RWPE1 (cell line): ENCODE results near the gene ACP5.
"Not testable (repeated sequence)": the region's sequence is repeated elsewhere in the genome, so short reads cannot be mapped to it uniquely, and the experiment has no call there.

ENCODE experiments used
- CTCF ChIA-PET: fragments of 350-600 bp; sonication (Branson Sonifier 250); formaldehyde crosslinking; extraction: SDS; loops from one replicate; lab custom pipeline; 2021; lab: Yijun Ruan, JAX
- POLR2A ChIA-PET: fragments of 400-600 bp; formaldehyde crosslinking; extraction: SDS; loops from one replicate; lab custom pipeline; 2020; ENCODE audit warnings: antibody characterized with exemption; ENCODE audit not compliant: low non-redundant PET; lab: Yijun Ruan, JAX
- DNase-seq: peaks from one replicate; pipeline ENCODE4 v3.0.0; 2012; ENCODE audit warnings: low spot score
- H3K27ac ChIP-seq: fragments of 450-650 bp; 2 replicates; pipeline ENCODE4 v1.5.1; 2017
- TF ChIP-seq, protein P1 (sequence below): fragments of 450-650 bp; conservative IDR thresholded peaks from 2 replicates; pipeline ENCODE4 v1.5.1; 2017; ENCODE audit warnings: low read depth, mild to moderate bottlenecking

Gene ACP5

DNA sequence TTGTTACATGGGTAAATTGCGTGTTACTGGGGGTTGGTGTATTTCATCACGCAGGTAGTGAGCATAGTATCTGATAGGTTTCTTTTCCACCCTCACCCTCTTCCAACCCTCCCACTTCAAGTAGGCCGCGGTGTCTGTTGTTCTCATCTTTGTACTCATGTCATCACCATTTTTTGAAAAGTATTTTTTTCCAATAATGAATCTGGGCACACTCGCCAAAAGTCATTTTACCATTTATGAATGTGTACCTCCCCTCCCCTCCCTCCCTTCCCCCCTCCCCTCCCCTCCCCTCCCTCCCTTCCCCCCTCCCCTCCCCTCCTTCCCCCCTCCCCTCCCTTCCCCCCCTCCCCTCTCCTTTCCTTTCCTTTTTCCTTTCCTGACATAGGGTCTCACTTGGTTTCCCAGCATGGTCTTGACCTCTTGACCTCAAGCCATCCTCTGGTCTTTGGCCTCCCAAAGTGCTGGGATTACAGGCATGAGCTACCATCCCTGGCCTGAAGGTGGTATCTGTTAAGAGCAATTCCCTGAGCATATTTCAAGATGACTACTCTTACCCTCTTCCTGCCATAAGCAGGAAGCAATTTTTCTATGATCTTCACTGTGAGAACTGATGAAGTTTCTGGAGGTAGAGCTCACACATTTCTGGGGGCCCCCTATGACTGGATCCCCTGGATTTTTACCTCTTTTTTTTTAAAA, 35.5 kb upstream of the ACP5 start:
- TF ChIP-seq, protein P1, sequence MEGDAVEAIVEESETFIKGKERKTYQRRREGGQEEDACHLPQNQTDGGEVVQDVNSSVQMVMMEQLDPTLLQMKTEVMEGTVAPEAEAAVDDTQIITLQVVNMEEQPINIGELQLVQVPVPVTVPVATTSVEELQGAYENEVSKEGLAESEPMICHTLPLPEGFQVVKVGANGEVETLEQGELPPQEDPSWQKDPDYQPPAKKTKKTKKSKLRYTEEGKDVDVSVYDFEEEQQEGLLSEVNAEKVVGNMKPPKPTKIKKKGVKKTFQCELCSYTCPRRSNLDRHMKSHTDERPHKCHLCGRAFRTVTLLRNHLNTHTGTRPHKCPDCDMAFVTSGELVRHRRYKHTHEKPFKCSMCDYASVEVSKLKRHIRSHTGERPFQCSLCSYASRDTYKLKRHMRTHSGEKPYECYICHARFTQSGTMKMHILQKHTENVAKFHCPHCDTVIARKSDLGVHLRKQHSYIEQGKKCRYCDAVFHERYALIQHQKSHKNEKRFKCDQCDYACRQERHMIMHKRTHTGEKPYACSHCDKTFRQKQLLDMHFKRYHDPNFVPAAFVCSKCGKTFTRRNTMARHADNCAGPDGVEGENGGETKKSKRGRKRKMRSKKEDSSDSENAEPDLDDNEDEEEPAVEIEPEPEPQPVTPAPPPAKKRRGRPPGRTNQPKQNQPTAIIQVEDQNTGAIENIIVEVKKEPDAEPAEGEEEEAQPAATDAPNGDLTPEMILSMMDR = no peak
- no peak for DNase-seq
- ChIA-PET CTCF (no interaction called here), POLR2A (no interaction called here)
- no peak overlapping the region for H3K27ac ChIP-seq

GRCh38 chr19:11611730-11612129, 34.3 kb upstream of the ACP5 start:
- TF ChIP-seq, protein P1 = no peak
- no peak for DNase-seq
- POLR2A ChIA-PET = no interaction called here
- H3K27ac ChIP-seq = no peak overlapping the region
- CTCF ChIA-PET = no interaction called here

DNA sequence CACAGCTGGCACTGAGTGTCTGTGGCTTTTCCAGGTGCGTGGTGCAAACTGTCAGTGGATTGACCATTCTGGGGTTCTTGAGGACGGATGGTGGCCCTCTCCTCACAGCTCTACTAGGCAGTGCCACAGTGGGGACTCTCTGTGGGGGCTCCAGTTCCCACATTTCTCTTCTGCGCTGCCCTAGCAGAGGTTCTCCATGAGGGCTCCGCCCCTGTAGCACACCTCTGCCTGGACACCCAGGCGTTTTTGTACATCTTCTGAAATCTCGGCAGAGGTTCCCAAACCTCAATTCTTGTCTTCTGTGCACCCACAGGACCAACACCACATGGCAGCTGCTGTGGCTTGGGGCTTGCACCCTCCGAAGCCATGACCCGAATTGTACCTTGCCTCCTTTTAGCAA, 29.0 kb upstream of the ACP5 start:
- ChIA-PET CTCF (no interaction called here), POLR2A (no interaction called here)
- DNase-seq = no peak
- TF ChIP-seq, protein P1 = no peak
- 0 out of 2 replicates have a peak overlapping the region, but pooled peaks have one; percentile 12 for H3K27ac ChIP-seq

- CTCF ChIA-PET = interaction anchor here (0.5 to 0.7 kb wide), 3 partner anchors 40 to 1346 kb away, joined by 3 to 7 read pairs (median 3); no protein-coding TSS in a partner anchor
- POLR2A ChIA-PET, DNase-seq: not testable (repeated sequence)
- 0 out of 2 replicates have a peak overlapping the region, but pooled peaks have one; percentile 20 for H3K27ac ChIP-seq
Measured at GRCh38 chr19:11599704-11600103, 22.3 kb upstream of the ACP5 start.

DNA sequence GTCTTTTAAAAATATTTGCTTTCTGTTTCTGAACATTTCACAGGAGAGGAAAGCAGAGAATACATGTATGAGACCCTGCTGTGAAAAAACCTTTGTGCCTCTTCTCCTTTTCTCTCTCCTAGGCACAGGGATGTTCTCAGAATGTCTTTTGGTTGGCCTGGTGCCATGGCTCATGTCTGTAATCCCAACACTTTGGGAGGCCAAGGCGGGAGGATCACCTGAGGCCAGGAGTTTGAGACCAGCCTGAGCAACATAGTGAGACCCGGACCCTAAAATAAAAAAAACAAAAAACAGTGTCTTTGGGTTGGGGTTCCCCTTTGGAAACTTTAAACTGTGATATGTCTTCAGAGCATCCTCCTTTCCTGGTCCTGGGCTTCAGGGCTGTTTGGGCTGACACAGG, 21.3 kb upstream of the ACP5 start:
- CTCF ChIA-PET = no interaction called here

GRCh38 chr19:11598103-11598483, 20.6 kb upstream of the ACP5 start:
- ChIA-PET CTCF (no interaction called here), POLR2A (interaction anchor here (0.6 kb wide), 1 partner anchor 16 kb away, joined by 9 read pairs; no protein-coding TSS in a partner anchor)
- H3K27ac ChIP-seq = peak overlapping the region; percentile 83
- DNase-seq = no peak
- TF ChIP-seq, protein P1 = no peak

More for the DNA sequence above, 21.3 kb upstream of the ACP5 start:
- POLR2A ChIA-PET = no interaction called here
- TF ChIP-seq, protein P1 = no peak
- no peak for DNase-seq
- no peak overlapping the region for H3K27ac ChIP-seq
